ENCODE measurements around the gene PSME1. TPM values are rescaled to one million over a fixed set of nuclear protein-coding genes. Genes with fewer than 3 reads are reported as not detected.
"Not testable (repeated sequence)": the region's sequence is repeated elsewhere in the genome, so short reads cannot be mapped to it uniquely, and the experiment has no call there.

The PSME1 gene
- polyA plus RNA-seq, 1 donor = 110 TPM

DNA sequence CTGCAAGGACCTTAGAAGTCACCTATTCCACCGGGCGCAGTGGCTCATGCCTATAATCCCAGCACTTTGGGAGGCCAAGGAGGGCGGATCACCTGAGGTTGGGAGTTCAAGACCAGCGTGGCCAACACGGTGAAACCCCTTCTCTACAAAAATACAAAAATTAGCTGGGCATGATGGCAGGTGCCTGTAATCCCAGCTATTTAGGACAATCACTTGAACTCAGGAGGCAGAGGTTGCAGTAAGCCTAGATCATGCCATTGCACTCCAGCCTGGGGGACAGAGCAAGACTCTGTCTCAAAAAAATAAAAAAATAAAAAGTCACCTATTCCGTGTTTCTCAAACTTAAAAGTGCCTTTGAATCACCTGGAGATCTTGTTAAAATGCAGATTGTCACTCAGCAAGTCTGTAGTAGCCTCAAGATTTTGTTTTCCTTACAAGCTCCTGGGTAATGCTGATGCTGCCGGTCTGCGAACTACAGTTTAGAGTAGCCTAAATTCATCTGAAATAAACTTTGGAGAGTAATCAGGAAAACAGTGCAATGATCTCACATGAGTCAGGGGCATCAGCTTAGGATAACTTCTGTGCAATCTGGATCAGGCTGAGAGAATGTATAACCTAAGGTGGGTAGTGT is 30.3 kb upstream of the PSME1 start:
- not testable (repeated sequence) for DNase-seq

DNA sequence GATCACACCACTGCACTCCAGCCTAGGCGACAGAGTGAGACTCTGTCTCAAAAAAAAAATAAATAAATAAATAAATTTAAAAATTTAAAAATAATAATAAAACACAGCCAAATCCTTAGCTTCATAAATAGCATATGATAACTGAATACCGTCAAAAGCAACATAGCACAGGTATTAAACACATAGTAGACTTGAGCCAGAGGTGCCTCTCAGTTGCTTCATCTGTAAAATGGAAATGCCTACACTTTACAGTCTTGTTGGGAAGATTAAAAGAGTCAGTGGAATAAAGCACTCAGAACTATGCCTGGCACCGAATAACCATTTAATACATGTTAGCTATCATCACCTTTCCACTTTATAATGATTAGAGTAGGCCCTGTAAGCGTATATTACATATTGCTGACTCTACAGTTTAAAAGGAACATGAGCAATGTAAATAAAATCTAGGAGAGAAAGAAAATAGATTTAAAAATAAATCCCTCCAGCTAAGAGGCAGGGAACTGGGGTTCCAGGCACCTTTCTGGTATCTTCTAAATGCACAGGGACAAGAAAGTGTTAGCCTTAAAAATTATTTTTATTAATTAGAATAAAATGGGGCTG is 29.2 kb upstream of the PSME1 start:
- no peak for DNase-seq

DNA sequence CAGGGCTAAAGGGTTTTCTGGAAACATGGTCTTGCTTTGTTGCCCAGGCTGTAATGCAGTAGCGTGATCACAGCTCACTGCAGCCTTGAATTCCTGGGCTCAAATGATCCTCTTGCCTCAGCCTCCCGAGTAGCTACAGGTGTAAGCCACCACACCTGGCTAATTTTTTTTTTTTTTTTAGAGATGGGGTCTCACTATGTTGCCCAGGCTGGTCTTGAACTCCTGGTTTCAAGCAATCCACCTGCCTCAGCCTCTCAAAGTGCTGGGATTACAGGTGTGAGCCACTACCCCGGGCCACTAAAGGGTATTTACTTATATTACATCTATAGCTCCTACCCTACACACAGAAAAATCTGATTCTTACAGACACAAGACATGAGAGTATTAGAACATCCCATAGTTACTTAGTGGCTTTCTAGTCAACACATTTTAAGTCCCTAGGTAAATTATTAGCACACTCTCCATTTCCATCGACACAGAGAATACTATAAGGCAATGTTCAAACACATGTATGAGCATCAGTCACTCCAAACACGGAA is 27.6 kb upstream of the PSME1 start:
- no peak for DNase-seq

DNA sequence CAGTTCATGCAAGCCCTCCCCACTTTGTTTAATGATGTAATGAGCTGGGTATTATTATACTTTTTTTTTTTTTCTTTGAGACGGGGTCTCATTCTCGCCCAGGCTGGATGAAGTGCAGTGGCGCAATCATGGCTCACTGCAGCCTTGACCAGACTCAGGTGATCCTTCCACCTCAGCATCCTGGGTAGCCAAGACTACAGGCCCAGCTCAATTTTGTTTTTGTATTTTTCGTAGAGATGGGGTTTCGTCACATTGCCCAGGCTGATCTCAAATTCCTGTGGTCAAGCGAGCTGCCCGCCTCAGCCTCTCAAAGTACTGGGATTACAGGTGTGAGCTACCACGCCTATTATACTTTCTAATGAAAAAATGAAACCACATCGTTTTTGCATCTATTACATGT is 25.9 kb upstream of the PSME1 start:
- DNase-seq = no peak

DNA sequence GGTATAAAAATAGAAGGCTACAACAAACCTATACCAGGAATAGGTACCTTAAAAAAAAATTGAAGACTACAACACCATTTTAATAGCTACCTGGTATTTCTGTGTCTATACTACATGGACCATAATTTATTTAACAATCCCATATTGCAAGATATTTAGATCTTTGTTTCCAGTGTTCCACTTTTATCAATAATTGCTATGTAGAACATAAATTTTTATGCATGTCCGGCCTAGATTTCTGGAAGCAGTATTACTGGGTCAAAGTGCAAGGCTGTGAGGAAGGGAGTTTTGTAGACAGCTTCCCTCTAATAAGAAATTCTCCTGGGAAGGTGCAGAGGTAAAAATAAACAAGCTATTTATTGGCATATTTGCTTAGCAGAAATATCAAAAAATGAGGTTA is 25.5 kb upstream of the PSME1 start:
- no peak for DNase-seq

DNA sequence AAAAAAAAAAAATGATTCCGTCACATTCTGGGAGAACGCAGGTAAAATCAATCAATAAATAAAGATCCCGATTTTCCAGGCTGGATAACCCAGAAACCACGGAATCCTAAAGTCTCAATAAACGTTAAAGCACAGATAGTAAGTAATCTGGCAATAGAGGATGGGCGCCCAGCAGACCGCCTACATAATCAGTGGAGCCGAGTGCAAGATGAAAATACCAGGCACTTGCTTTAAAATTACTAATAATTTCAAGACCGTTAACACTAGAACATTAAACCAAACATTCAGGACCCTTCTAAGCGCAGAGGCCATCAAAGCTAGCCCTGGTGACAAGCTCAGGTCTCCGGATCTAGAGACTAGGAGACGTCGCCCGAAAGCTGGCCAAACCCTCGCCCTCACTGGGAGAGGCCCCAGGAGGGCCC is 22.6 kb upstream of the PSME1 start:
- no peak for DNase-seq

DNA sequence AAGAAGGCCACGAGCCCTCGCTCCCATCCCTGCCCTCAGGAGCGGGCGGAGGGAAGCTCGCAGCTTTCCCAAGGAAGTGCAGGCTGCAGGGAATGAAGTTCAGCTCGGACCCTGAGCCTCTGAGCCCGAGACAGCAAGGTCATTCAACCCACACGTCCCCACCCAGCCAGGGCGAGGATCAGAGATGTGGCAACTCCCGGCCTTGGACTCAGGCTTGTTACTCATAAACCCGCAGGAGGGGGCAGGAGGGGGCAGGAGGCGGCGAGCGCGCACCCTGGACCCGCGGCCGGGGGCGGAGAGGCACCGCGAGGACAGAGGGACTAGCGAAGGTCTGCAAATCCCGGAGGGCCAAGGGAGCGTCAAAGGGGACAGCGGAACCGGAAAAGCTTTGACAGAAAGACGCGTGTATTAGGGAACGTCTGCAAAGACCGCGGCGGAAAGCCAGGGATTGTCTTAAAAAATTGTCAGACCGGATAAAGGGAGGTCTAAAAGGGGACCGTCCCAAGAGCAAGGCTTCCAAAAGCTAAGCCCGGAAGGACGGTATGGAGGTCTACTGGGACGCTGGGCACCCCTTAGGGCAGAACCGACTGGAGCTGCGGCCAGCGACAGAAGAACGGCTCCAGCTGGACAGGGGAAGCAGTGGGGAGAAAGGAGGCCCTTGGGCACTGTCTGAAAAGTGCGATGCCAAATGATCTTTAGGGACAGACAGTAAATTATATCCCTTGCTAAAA is 22.0 kb upstream of the PSME1 start:
- DNase-seq = peak; percentile 88

DNA sequence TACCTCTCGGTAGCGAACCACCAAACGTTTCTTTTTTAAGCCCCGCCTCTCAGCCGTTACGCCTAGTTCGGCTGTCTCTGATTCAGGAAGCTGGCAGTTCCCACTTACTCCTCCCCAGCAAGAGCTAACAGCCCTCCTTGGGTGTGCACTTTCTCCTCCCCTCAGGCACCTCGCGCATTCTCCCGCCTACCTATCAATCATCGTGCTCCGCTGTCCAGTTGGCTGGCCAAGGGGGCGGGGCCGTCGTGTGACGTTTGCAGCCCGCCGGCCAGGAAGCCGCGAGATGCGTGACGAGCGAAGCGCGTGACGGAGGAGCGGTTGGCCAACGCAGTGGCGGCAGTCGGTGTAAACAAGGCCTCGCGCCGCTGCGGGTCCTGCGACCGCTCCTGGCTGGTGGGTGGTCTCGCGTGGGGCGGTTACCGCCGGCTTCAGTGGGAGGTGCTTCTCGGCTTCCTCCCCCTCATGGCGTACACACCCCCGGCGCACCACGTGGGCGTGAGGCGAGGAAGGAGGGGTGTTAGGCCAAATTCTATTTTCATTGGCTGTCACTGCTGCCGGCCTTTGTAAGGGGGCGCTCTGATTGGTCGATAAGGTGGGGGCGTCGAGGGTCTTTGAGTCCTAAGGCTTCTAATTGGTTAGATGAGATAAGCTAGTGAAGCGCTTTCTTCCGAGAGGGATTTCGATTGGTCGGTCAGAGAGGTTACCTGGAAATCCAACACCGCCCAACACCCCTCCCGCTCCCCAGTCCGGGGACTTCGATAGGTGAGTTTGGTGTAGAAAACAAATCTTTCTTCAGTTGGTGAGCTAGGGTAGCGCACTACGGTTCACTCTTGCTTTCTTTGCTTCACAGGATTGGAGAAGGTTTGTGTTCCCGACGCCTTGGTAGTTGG is 21.2 kb upstream of the PSME1 start, which contains the start of the genes DCAF11 and NRL:
Gene DCAF11, plus strand, starts transcription at position 246 of the 890 bp plus-strand sequence. CDS start 818 bp downstream, outside the sequence.
Gene NRL, minus strand, starts transcription at position 418 of the 890 bp plus-strand sequence. CDS start 32,101 bp downstream, outside the sequence.
- DNase-seq = peak; percentile 99

DNA sequence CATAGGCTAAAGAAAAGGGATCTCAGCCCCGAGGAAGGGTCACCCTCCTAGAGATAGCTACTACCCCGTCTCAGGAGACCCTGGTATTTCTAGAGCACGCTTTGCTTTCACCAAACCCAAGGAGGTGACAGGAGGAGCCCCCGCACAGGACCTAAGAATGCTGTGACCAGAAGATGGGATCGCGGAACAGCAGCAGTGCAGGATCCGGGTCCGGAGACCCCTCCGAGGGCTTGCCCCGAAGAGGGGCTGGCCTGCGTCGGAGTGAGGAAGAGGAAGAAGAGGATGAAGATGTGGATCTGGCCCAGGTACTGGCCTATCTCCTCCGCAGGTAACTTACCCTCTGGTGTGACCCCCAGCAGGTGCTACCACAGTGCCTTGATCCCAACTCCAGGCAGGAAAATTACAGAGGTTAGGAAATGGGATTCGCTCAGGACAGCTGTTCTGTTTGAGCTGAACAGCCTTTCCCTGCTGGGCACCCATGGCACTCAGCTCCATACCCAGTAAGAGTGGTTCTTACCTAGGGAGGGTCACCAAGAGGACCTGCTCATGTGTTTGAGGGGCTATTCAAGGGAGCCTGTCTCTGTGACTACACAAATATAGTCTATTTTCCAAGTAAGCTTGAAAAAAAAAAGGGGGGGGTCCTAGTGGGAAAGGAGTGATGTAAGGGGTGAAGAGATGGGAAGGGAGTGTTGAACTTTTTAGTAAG is 20.4 kb upstream of the PSME1 start:
- DNase-seq = no peak

DNA sequence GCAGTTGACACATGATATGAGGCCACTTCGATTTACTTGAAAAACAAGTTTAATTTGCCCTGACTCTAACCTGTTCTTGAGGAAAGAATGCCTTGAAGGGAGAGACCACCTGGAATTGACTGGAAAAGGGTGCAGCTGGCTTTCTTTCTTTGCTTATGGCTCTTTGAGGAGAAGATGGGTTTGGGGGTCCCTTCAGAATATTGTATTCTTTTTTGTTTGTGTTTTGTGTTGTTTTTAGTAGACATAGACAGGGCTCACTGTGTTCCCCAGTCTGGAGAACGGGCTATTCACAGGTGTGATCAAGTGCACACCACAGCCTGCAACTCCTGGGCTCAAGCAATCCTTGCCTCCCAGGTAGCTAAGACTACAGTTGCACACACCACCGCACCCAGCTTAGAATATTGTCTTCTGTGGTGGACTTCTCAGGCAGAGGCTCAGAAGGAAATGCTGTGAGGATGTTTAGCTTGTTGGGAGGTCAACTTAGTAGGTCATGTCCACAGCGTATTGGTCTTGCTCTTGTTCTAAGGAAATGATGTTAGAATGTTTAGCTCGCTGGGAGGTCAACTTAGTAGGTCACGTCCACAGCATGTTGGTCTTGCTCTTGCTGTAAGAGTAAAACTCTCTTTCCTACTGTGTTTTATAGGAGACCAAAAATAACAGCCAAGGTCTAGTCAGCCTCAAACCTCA is 19.7 kb upstream of the PSME1 start:
- DNase-seq = no peak

DNA sequence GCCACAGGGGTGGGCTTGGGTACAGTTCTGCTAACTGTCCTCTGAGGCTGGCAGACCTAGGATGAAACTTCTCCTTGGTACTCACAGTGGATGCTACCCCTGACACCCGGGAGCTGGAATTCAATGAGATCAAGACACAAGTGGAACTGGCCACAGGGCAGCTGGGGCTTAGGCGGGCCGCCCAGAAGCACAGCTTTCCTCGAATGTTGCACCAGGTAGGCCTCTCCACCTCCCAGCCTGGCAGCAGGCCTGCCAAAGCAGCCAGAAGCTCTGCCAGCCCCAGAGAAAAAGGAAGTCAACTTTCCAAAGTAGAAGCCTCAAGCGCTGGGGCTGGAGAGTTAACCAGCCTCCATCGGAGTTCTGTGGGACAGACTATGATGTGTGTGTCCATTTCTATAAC is 18.8 kb upstream of the PSME1 start:
- DNase-seq = no peak

DNA sequence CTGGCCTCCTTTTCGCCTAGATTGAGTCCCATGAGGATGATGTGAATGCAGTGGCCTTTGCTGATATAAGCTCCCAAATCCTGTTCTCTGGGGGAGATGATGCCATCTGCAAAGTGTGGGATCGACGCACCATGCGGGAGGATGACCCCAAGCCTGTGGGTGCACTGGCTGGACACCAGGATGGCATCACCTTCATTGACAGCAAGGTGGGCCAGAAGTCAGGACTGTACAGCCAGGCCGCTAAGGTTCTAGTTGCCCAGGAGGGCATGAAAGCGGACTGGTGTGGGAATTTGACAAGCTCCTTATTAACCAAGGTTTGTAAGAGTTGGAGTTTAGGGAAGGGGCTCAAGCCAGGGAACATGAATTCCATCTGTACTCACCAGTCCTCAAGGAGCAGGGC is 16.3 kb upstream of the PSME1 start:
- DNase-seq = no peak

DNA sequence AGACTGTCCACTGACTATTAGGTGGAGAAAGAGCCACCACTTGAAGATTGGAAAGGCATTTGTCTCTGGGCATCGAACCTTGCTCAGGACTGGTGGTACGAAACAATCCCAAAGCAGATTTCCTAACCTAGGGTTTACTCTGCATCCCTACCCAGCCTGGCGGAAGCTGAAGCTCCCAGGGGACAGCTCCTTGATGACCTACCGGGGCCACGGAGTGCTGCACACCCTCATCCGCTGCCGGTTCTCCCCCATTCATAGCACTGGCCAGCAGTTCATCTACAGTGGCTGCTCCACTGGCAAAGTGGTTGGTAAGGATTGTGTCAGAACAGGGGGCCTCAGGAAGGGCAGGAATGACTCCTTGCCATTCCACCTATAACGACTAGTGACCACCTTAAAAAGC is 14.8 kb upstream of the PSME1 start:
- DNase-seq = no peak

DNA sequence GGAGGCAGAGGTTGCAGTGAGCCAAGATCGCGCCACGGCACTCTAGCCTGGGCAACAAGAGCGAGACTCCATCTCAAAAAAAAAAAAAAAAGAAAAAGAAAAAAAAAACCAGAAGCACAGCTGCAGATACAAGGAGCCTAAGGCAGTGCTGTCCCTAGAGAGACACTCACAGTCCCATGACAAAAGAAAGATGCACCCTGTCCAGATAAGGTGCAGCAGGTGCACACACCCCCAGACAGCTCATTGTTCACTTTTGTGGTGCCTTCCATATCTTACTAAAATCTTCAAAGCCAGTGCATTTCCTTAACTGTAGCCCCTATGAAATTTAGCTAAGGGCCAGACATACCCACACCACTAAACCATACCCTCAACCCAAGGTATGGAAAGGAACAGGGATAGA is 13.6 kb upstream of the PSME1 start:
- no peak for DNase-seq

DNA sequence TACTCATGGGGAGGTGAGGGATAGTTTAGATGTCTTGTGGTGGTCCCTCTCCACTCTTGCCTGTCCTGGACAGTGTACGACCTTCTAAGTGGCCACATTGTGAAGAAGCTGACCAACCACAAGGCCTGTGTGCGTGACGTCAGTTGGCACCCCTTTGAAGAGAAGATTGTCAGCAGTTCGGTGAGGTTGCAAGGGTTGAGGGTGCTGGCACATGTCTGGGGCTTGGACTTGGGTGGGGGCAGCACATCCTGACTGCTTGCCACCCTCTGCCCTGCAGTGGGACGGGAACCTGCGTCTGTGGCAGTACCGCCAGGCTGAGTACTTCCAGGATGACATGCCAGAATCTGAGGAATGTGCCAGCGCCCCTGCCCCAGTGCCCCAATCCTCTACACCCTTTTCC is 13.1 kb upstream of the PSME1 start:
- DNase-seq = no peak

DNA sequence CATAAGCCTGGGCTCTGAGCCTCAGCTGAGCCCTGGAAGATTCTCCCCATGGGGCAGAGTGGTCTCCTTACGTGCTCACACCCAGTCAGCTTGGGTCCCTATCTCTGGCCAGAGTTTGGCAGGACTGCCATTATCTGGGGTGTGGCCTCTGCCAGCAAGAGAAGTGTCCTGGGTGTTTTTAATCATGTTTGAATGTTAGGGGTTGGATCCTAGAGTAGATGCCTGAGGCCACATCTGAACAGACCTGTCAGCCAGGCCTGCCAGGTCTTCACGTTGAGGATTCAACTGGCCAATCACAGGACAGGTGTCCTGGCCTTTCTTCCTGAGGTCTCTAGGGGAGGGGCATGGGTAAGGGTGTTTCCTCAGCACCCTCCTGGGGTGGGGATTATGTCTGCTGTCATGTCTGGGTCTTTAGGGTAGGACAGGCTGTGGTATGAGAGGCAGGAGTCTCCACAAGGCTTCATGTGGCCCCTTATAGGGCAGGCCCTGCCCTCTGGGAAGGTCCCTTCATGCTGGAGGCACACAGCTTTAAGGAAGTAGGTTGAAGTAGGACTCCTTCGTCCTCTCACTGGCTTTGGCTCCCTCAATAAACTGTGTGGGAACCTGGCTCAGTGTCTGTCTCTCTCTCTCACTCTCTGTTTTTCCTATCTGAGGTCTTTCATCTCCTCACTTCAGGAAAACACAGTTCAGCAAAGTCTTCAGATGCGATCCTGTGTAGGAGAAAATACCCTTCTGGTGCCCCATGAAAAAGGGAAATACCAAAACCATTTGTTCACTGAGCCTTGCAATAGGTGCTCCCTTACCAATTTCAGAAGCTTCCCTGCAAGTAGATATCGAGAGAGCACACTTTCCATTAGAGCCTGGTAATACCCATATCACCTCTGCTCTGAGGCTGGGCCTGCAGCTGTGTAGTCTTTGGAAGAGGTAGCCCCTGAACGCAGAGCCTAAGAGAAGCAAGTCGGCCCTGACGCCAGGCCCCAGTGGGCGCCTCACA is 12.3 kb upstream of the PSME1 start:
- no peak for DNase-seq

DNA sequence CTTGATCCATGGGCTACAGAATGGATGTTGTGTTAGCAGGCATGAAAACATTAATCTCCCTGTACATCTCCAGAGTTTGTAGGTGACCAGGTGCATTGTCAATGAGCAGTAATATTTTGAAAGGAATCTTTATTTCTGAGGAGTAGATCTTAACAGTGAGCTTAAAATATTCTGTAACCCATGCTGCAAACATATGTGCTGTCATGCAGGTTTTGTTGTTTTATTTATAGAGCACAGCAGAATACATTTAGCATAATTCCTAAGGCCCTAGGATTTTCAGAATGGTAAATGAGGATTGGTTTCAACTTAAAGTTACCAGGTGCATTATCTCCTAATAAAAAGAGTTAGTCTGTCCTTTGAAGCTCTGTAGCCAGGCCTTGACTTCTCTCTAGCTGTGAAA is 9.1 kb upstream of the PSME1 start:
- no peak for DNase-seq

DNA sequence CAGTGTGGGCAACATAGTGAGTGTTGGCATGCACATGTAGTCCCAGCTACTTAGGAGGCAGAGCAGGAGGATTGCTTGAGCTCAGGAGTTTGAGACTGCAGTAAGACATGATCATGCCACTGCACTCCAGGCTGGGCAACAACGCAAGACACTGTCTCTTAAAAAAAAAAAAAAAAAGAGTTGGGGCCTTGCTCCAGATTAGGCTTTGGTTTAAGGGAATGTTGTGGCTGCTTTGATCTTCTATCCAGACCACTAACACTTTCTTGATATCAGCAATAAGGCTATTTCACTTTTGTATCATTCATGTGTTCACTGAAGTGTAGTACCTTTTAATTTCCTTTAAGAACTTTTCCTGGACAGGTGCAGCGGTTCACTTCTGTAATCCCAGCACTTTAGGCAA is 8.3 kb upstream of the PSME1 start:
- no peak for DNase-seq

DNA sequence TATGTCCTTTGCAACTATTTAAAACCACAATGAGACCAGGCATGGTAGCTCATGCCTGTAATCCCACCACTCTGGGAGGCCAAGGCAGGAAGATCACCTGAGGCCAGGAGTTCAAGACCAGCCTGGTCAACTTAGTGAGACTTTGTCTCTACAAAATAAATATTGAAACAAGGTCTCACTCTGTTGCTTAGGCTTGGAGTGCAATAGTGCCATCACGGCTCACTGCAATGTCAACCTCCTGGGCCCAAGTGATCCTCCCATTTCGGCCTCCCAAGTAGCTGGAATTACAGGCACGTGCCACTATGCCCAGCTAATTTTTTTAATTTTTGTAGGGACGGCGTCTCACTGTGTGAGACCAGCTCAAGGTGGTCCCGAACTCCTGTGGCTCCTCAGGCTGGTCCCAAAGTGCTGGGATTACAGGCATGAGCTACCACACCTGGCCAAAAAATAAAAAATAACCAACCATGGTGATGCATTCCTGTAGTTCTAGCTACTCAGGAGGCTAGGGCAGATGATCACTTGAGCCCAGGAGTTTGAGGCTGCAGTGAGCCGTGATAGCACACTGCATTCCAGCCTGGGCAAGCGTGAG is 6.5 kb upstream of the PSME1 start:
- no peak for DNase-seq

DNA sequence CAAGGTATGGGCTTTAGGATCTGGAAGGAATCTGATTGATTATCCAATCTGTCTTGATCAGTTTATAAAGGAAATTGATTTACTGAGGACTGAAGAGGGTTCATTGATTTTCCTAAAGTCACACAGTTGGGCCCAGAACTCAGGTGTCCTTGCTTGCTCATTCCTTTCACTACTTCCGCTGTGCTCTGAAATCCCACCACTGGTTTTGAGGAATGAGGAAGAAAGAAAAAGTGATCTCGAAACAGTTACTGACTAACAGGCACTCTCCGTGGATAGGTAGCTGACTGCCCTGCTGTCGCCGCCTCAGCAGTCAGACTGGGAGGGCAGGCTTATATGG is 5.6 kb upstream of the PSME1 start, which contains the start of gene FITM1:
Gene FITM1, plus strand, starts transcription at position 280 of the 337 bp plus-strand sequence. CDS start 905 bp downstream, outside the sequence.
- no peak for DNase-seq
